Measurements from ENCODE around the gene ULBP2.
"Not testable (repeated sequence)": the region's sequence is repeated elsewhere in the genome, so short reads cannot be mapped to it uniquely, and the experiment has no call there.

Gene ULBP2

DNA sequence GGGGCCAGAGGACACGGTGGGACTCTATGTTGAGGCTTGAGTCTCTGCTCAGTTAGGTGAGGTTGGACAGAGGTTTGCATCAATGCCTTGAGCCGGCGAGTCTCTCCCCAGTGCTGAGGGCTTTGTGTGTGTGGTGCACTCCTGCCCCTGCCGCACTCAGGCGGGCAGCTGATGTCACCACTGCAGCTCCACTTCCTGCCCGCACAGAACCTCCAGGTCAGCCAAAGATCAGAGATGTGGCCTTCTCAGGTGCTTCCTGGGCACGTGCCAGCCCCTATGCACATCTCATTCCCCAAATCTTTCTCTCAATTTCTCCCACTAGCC, 49.6 kb downstream of the ULBP2 start:
- peaks cover 56 to 83% (median 66%) of the 10 kb centered on the region in 5 donors for H3K27me3 ChIP-seq (ENCODE audit: control insufficient read depth in 5 of 5, insufficient read depth in 4 of 5, low read length in 5 of 5)

DNA sequence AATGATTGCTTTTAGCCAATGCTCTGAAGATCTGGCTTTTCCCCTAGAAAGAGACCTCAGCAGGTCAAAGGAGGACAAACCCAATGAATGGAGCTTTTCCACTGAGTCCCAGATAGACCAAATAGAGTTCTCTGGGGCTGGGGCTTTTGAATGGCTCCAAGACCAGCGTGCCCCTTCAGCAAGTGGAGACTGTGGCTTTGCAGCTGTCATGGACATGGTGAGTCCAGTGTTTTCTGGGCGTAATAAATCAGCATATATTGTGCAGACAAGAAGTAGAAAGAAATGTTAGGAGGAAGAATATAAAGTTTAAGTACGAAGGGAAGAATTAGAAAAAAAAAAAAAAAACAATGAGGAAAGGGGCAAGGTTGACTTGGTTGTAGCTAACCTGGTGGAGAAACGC, 50.0 kb downstream of the ULBP2 start:
- no peak overlapping the region for H3K4me3 ChIP-seq (ENCODE audit: low read depth in 1 of 5, low read length in 5 of 5)
- H3K4me1 ChIP-seq (ENCODE audit: control insufficient read depth in 5 of 5, insufficient read depth in 5 of 5, low read length in 5 of 5) = peaks cover 0 to 22% (median 18%) of the 10 kb centered on the region in 5 donors
- H3K9me3 ChIP-seq (ENCODE audit: control insufficient read depth in 5 of 5, low read length in 5 of 5) = peaks cover 7 to 19% (median 13%) of the 10 kb centered on the region in 5 donors
- no peak overlapping the region for H3K9ac ChIP-seq (ENCODE audit: low read length in 5 of 5)
- H3K27me3 ChIP-seq (ENCODE audit: control insufficient read depth in 5 of 5, insufficient read depth in 4 of 5, low read length in 5 of 5) = peaks cover 55 to 83% (median 63%) of the 10 kb centered on the region in 5 donors
- no peaks in the 10 kb centered on the region for H3K36me3 ChIP-seq (ENCODE audit: control insufficient read depth in 5 of 5, insufficient read depth in 5 of 5, low read length in 5 of 5)
- H3K27ac ChIP-seq (ENCODE audit: low read depth, low read length) = no peak overlapping the region

More for the DNA sequence above, 49.6 kb downstream of the ULBP2 start:
- not testable (repeated sequence) for H3K4me3 ChIP-seq (ENCODE audit: low read depth in 1 of 5, low read length in 5 of 5); H3K36me3 ChIP-seq (ENCODE audit: control insufficient read depth in 5 of 5, insufficient read depth in 5 of 5, low read length in 5 of 5); H3K27ac ChIP-seq (ENCODE audit: low read depth, low read length); H3K9ac ChIP-seq (ENCODE audit: low read length in 5 of 5)
- peaks cover 7 to 19% (median 13%) of the 10 kb centered on the region in 5 donors for H3K9me3 ChIP-seq (ENCODE audit: control insufficient read depth in 5 of 5, low read length in 5 of 5)
- peaks cover 0 to 22% (median 18%) of the 10 kb centered on the region in 5 donors for H3K4me1 ChIP-seq (ENCODE audit: control insufficient read depth in 5 of 5, insufficient read depth in 5 of 5, low read length in 5 of 5)

DNA sequence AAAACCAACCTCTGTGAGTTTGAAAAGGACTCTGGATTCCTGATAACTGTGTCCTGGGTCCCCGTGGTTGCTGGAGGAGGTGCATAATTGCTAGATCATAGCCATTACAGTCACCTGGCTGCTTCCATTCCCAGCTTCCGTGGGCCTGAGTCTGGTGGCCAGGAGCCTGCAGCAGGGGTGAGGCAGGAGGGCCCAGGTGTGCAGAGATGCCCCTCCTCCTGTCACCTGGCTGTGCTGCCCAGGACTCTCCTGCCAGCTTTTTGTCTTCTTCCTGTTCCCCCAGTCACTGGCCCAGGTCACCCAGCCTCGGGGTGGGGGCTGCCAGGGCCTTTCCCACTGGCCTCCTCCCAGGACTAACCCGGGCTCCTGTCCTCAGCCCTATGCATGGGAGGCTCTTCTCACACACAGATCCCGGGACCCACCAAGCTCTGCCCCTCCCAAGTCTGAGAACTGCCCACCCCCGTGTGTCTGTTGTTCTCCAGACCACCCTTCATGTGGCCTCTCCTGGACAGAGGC, 53.5 kb downstream of the ULBP2 start:
- no peak overlapping the region for H3K4me3 ChIP-seq (ENCODE audit: low read depth in 1 of 5, low read length in 5 of 5)
- H3K4me1 ChIP-seq (ENCODE audit: control insufficient read depth in 5 of 5, insufficient read depth in 5 of 5, low read length in 5 of 5) = peaks cover 0 to 14% (median 13%) of the 10 kb centered on the region in 5 donors
- H3K9ac ChIP-seq (ENCODE audit: low read length in 5 of 5) = no peak overlapping the region
- H3K27ac ChIP-seq (ENCODE audit: low read depth, low read length) = no peak overlapping the region
- H3K36me3 ChIP-seq (ENCODE audit: control insufficient read depth in 5 of 5, insufficient read depth in 5 of 5, low read length in 5 of 5) = no peaks in the 10 kb centered on the region
- H3K9me3 ChIP-seq (ENCODE audit: control insufficient read depth in 5 of 5, low read length in 5 of 5) = no peaks in the 10 kb centered on the region
- peaks cover 34 to 63% (median 41%) of the 10 kb centered on the region in 5 donors for H3K27me3 ChIP-seq (ENCODE audit: control insufficient read depth in 5 of 5, insufficient read depth in 4 of 5, low read length in 5 of 5)

DNA sequence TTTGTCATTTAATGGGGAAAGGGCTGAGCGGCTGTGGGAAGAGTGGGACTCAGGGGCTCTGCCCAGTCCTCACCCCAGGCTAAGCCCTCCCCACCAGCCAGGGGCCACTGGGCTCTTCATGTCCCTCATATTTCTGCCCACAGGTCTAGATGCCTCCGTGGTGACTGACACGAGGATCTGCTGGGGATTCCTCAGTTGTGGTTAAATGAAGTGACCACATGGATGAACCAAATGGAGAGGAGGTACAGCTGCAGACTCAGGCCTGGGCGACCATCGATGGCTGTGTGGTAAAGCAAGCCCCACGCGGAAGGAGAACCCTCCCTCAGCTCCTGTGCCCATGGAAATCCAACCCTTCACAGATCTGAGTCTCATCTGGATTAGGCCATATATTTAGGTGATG, 54.2 kb downstream of the ULBP2 start:
- peaks cover 27 to 58% (median 36%) of the 10 kb centered on the region in 5 donors for H3K27me3 ChIP-seq (ENCODE audit: control insufficient read depth in 5 of 5, insufficient read depth in 4 of 5, low read length in 5 of 5)

More for the DNA sequence above, 54.2 kb downstream of the ULBP2 start:
- Histone ChIP-seq H3K4me3 (ENCODE audit: low read depth in 1 of 5, low read length in 5 of 5) (no peak overlapping the region), H3K36me3 (ENCODE audit: control insufficient read depth in 5 of 5, insufficient read depth in 5 of 5, low read length in 5 of 5) (no peaks in the 10 kb centered on the region), H3K9me3 (ENCODE audit: control insufficient read depth in 5 of 5, low read length in 5 of 5) (no peaks in the 10 kb centered on the region), H3K27ac (ENCODE audit: low read depth, low read length) (no peak overlapping the region), H3K4me1 (ENCODE audit: control insufficient read depth in 5 of 5, insufficient read depth in 5 of 5, low read length in 5 of 5) (peaks cover 0 to 8% (median 7%) of the 10 kb centered on the region in 5 donors), H3K9ac (ENCODE audit: low read length in 5 of 5) (no peak overlapping the region)
